GM12891 (cell line): ENCODE results near the gene CC2D1B.

Source experiments
- POLR2A ChIP-seq: IDR thresholded peaks from 2 replicates; pipeline ENCODE4 v1.6.1; 2011; ENCODE audit warnings: low read depth, low read length, control low read depth
- POLR2AphosphoS5 ChIP-seq: IDR thresholded peaks from 2 replicates; pipeline ENCODE4 v1.6.1; 2011; ENCODE audit warnings: low read depth, low read length, control low read depth
- POU2F2 ChIP-seq: IDR thresholded peaks from 2 replicates; pipeline ENCODE4 v1.6.1; 2011; ENCODE audit warnings: low read depth, mild to moderate bottlenecking, control low read depth, low read length, moderate library complexity
- SPI1 ChIP-seq: IDR thresholded peaks from 2 replicates; pipeline ENCODE4 v1.6.1; 2011; ENCODE audit warnings: low read depth, low read length, control low read depth
- TAF1 ChIP-seq: IDR thresholded peaks from 2 replicates; pipeline ENCODE4 v1.6.1; 2011; ENCODE audit warnings: low read depth, low read length, control low read depth

- no peak for TF ChIP-seq POLR2A
- no peak for TF ChIP-seq TAF1
- TF ChIP-seq POLR2AphosphoS5 = no peak
- no peak for TF ChIP-seq SPI1
- no peak for TF ChIP-seq POU2F2
Measured at GRCh38 chr1:52367272-52367671, 1.3 kb upstream of the CC2D1B start.
